SK-N-SH (cell line): ENCODE results near the gene IKZF1. TPM values are rescaled to one million over a fixed set of nuclear protein-coding genes. Genes with fewer than 3 reads are reported as not detected.

Source experiments
- CTCF ChIA-PET: fragments of 300-600, 350-600 bp; formaldehyde crosslinking; extraction: SDS; loops from one replicate; lab custom pipeline; 2021; lab: Yijun Ruan, JAX
- POLR2A ChIA-PET: fragments of 350-600 bp; sonication (Branson Sonifier 250); formaldehyde crosslinking; extraction: SDS; loops from one replicate; lab custom pipeline; 2020; ENCODE audit warnings: antibody characterized with exemption, inconsistent platforms; lab: Yijun Ruan, JAX
- DNase-seq: peaks from one replicate; pipeline ENCODE4 v3.0.0; 2012
- H2AFZ ChIP-seq: fragments of 200-600 bp; sonication (generic); 2 replicates; pipeline ENCODE4 v1.8.1; 2016; ENCODE audit warnings: antibody characterized with exemption, mild to moderate bottlenecking, low read depth
- H3F3A ChIP-seq: fragments of 200-600 bp; sonication (generic); replicated peaks from 2 replicates; pipeline ENCODE3; 2016; ENCODE audit warnings: antibody characterized with exemption, mild to moderate bottlenecking; ENCODE audit not compliant: insufficient read depth
- H3K27ac ChIP-seq, 2 experiments: fragments of 200-500 bp in 1 of 2; fragments of 200-600 bp in 1 of 2; sonication (Bioruptor generic) in 1 of 2; sonication (generic), shearing (Covaris generic) in 1 of 2; 2 replicates each; pipeline versions ENCODE4 v1.5.1 to v1.6.1; 2014 to 2016; ENCODE audit warnings: low read depth in 2 of 2, inconsistent platforms in 1 of 2, low read length in 1 of 2, mild to moderate bottlenecking in 1 of 2, mixed read lengths in 1 of 2
- H3K27me3 ChIP-seq: fragments of 200-600 bp; sonication (generic), shearing (Covaris generic); 2 replicates; pipeline ENCODE4 v1.6.1; 2016; ENCODE audit warnings: mixed run types; ENCODE audit not compliant: insufficient read depth
- H3K36me3 ChIP-seq, 2 experiments: fragments of 200-500 bp in 1 of 2; fragments of 200-600 bp in 1 of 2; sonication (Bioruptor generic) in 1 of 2; sonication (generic) in 1 of 2; replicated peaks in 1 of 2; 2 replicates each; pipeline versions ENCODE3 to v1.5.1; 2014 to 2016; ENCODE audit warnings: low read length in 1 of 2, mild to moderate bottlenecking in 1 of 2; ENCODE audit not compliant: insufficient read depth in 2 of 2, control insufficient read depth in 1 of 2
- H3K4me1 ChIP-seq, 2 experiments: fragments of 200-500 bp in 1 of 2; fragments of 200-600 bp in 1 of 2; sonication (Bioruptor generic) in 1 of 2; sonication (generic), shearing (Covaris generic) in 1 of 2; 2 replicates each; pipeline versions ENCODE4 v1.5.1 to v1.6.1; 2014 to 2016; ENCODE audit warnings: low read depth in 1 of 2, low read length in 1 of 2, mixed run types in 1 of 2; ENCODE audit not compliant: insufficient read depth in 2 of 2, control insufficient read depth in 1 of 2
- H3K4me2 ChIP-seq: fragments of 200-600 bp; sonication (generic), shearing (Covaris generic); 2 replicates; pipeline ENCODE4 v1.6.1; 2017; ENCODE audit warnings: mixed run types
- H3K4me3 ChIP-seq, 2 experiments: fragments of 200-500 bp in 1 of 2; fragments of 200-600 bp in 1 of 2; sonication (Bioruptor generic) in 1 of 2; sonication (generic), shearing (Covaris generic) in 1 of 2; 2 replicates each; pipeline versions ENCODE4 v1.5.1 to v1.8.1; 2014 to 2016; ENCODE audit warnings: low read depth in 2 of 2, inconsistent platforms in 1 of 2, low read length in 1 of 2, mild to moderate bottlenecking in 1 of 2, mixed read lengths in 1 of 2, moderate library complexity in 1 of 2
- H3K79me2 ChIP-seq: fragments of 200-600 bp; sonication (generic); 2 replicates; pipeline ENCODE4 v1.8.1; 2017; ENCODE audit warnings: mild to moderate bottlenecking; ENCODE audit not compliant: insufficient read depth
- H3K9ac ChIP-seq: fragments of 200-600 bp; sonication (generic); 2 replicates; pipeline ENCODE4 v1.6.1; 2017; ENCODE audit warnings: mixed run types
- H3K9me2 ChIP-seq: fragments of 200-600 bp; sonication (generic); 2 replicates; pipeline ENCODE4 v1.6.1; 2017; ENCODE audit warnings: mixed run types
- H3K9me3 ChIP-seq: fragments of 200-600 bp; sonication (generic); 2 replicates; pipeline ENCODE4 v1.6.1; 2017; ENCODE audit warnings: mixed run types, mild to moderate bottlenecking, moderate library complexity
- H4K20me1 ChIP-seq: fragments of 200-600 bp; sonication (generic); 2 replicates; pipeline ENCODE4 v1.6.1; 2017; ENCODE audit warnings: mild to moderate bottlenecking, mixed run types; ENCODE audit not compliant: insufficient read depth
- ELF1 ChIP-seq: IDR thresholded peaks from 2 replicates; pipeline ENCODE4 v1.4.0; 2012
- EP300 ChIP-seq, 2 experiments: IDR thresholded peaks; 2 replicates each; pipeline versions ENCODE4 v1.4.0 to v1.6.1; 2012; ENCODE audit warnings: borderline replicate concordance in 1 of 2, low read depth in 1 of 2, low read length in 1 of 2
- FOXJ3 ChIP-seq: sonication (generic); formaldehyde crosslinking; IDR thresholded peaks from 2 replicates; pipeline ENCODE4 v1.5.1; 2020; ENCODE audit warnings: mild to moderate bottlenecking, missing genetic modification reagents
- GABPA ChIP-seq: IDR thresholded peaks from 2 replicates; pipeline ENCODE4 v1.4.0; 2012; ENCODE audit warnings: low read depth, mild to moderate bottlenecking
- GATA2 ChIP-seq: sonication (generic); formaldehyde crosslinking; IDR thresholded peaks from 2 replicates; pipeline ENCODE4 v1.5.0; 2020; ENCODE audit warnings: mild to moderate bottlenecking, missing genetic modification reagents
- MEF2A ChIP-seq: IDR thresholded peaks from 2 replicates; pipeline ENCODE4 v1.4.0; 2012; ENCODE audit warnings: low read depth, borderline replicate concordance
- MXI1 ChIP-seq: IDR thresholded peaks from 2 replicates; pipeline ENCODE4 v1.6.1; 2012; ENCODE audit warnings: mild to moderate bottlenecking, low read depth, low read length, improper control_type of control experiment
- NFIC ChIP-seq: IDR thresholded peaks from 2 replicates; pipeline ENCODE4 v1.4.0; 2012; ENCODE audit warnings: borderline replicate concordance
- NRF1 ChIP-seq: IDR thresholded peaks from 2 replicates; pipeline ENCODE4 v1.6.1; 2012; ENCODE audit warnings: low read depth, mild to moderate bottlenecking, low read length
- RXRA ChIP-seq: IDR thresholded peaks from 2 replicates; pipeline ENCODE4 v1.4.0; 2012; ENCODE audit warnings: low read depth, mild to moderate bottlenecking, borderline replicate concordance
- SIN3A ChIP-seq: IDR thresholded peaks from 2 replicates; pipeline ENCODE4 v1.6.1; 2012; ENCODE audit warnings: low read depth, mild to moderate bottlenecking, low read length, moderate library complexity, borderline replicate concordance
- TEAD4 ChIP-seq: IDR thresholded peaks from 2 replicates; pipeline ENCODE4 v1.4.0; 2012; ENCODE audit warnings: mild to moderate bottlenecking, borderline replicate concordance; ENCODE audit not compliant: insufficient read depth
- YY1 ChIP-seq: IDR thresholded peaks from 2 replicates; pipeline ENCODE4 v1.4.0; 2012; ENCODE audit warnings: low read depth, mild to moderate bottlenecking
- WGBS: methylation state at CpG from one replicate; pipeline ENCODE4 v1.1.6; 2017; ENCODE audit warnings: low lambda C conversion rate; 5-methylcytosine and 5-hydroxymethylcytosine counted together
- polyA plus RNA-seq, 3 experiments: library from polyadenylated mRNA; depleted of rRNA; stranded (reverse); fragments of >200 nt; gene quantifications; 2 replicates each; pipeline ENCODE4 v1.2.3, GENCODE V29; 2012
- TF ChIP-seq, protein P1 (sequence below): IDR thresholded peaks from 2 replicates; pipeline ENCODE4 v1.4.0; 2012; ENCODE audit warnings: low read depth, borderline replicate concordance
- TF ChIP-seq, protein P2 (sequence below): fragments of 150-350 bp; IDR thresholded peaks from 2 replicates; pipeline ENCODE4 v1.6.1; 2016; ENCODE audit warnings: mild to moderate bottlenecking, low read depth, low read length
- TF ChIP-seq, protein P3 (sequence below): fragments of 150-350 bp; IDR thresholded peaks from 2 replicates; pipeline ENCODE4 v1.6.1; 2017; ENCODE audit warnings: antibody characterized with exemption, low read length, low read depth, borderline replicate concordance

The IKZF1 gene
- polyA plus RNA-seq, 1 of the 3 experiments (the other 2 are of a cell fraction), result not detected

DNA sequence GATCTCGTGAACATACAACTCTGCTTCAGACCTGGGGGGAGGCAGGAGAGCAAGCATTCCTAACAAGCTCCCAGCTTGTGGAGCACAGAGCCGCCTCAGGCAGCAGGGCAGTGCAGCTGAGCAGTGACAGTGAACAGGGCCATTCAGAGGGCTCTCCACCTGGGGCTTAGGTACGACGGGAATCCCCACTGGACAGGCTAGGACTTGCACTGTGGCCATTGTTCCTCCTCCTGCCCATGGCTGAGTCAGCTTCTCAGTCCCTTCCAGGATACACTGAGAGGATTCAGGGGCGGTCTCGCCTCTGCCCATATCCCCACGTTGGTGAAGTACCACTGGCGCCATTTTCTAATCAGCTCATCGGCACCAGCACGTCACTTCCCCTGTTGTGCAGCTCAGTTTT lies 74.6 kb downstream of the IKZF1 start:
- ChIA-PET CTCF (interaction anchor here (0.9 to 2.0 kb wide), 3 partner anchors 9 to 43 kb away, joined by 4 to 6 read pairs (median 4); no protein-coding TSS in a partner anchor), POLR2A (no interaction called here)
- H3K9ac ChIP-seq, result no peak overlapping the region
- H3K9me3 ChIP-seq, result no peaks in the 10 kb centered on the region
- peaks cover 0 to 10% of the 10 kb centered on the region in 2 experiments; a peak in 1 of 4 replicates for H3K4me1 ChIP-seq
- H2AFZ ChIP-seq, result no peak overlapping the region
- WGBS, result 35% methylated on average over 10 of the region's 10 CpGs
- TF ChIP-seq, protein P1, sequence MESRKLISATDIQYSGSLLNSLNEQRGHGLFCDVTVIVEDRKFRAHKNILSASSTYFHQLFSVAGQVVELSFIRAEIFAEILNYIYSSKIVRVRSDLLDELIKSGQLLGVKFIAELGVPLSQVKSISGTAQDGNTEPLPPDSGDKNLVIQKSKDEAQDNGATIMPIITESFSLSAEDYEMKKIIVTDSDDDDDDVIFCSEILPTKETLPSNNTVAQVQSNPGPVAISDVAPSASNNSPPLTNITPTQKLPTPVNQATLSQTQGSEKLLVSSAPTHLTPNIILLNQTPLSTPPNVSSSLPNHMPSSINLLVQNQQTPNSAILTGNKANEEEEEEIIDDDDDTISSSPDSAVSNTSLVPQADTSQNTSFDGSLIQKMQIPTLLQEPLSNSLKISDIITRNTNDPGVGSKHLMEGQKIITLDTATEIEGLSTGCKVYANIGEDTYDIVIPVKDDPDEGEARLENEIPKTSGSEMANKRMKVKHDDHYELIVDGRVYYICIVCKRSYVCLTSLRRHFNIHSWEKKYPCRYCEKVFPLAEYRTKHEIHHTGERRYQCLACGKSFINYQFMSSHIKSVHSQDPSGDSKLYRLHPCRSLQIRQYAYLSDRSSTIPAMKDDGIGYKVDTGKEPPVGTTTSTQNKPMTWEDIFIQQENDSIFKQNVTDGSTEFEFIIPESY, result no peak
- TF ChIP-seq TEAD4 (no peak), FOXJ3 (CRISPR knock-in tag) (no peak), NFIC (no peak), SIN3A (no peak), GABPA (no peak), ELF1 (no peak)
- H3F3A ChIP-seq, result no peaks in the 10 kb centered on the region
- no peak overlapping the region for H3K4me2 ChIP-seq
- no peak for DNase-seq
- no peak overlapping the region for H3K4me3 ChIP-seq
- peaks cover 11% of the 10 kb centered on the region for H3K27me3 ChIP-seq
- H3K27ac ChIP-seq, result no peak overlapping the region
- H3K9me2 ChIP-seq, result no peaks in the 10 kb centered on the region
- H3K36me3 ChIP-seq, result no peaks in the 10 kb centered on the region
- no peaks in the 10 kb centered on the region for H4K20me1 ChIP-seq
- H3K79me2 ChIP-seq, result no peaks in the 10 kb centered on the region

DNA sequence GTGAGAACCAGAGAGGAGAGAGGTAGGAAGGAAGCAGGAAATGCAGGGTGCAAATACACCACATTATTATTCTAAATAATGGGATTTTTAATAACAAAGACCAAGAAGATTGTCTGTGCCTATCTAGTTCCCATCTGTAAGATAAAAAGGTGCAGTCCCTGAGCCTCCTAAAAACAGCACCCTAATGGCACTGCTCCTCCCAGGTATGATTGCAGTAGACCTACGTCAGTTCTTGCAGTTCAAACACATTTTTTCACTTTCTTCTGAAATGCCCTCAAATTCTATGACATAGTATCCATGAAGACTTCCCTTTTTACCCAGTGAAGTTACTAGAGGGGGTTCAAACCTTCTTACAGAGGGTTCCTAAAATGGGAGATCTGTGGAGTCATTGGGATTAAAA lies 75.0 kb downstream of the IKZF1 start:
- no peaks in the 10 kb centered on the region for H3K36me3 ChIP-seq
- H3F3A ChIP-seq, result no peaks in the 10 kb centered on the region
- 11% methylated on average over 1 of the region's 1 CpG for WGBS
- no peak overlapping the region for H3K9ac ChIP-seq
- H3K79me2 ChIP-seq, result no peaks in the 10 kb centered on the region
- H3K27me3 ChIP-seq, result peaks cover 11% of the 10 kb centered on the region
- DNase-seq, result no peak
- no peaks in the 10 kb centered on the region for H3K9me2 ChIP-seq
- no peak overlapping the region for H3K4me3 ChIP-seq
- TF ChIP-seq MEF2A, result no peak
- no peak for TF ChIP-seq EP300 (IDR thresholded peaks at IDR 0.05; ENCODE audit: borderline replicate concordance in 1 of 2, low read depth in 1 of 2, low read length in 1 of 2)
- no peak for TF ChIP-seq FOXJ3 (CRISPR knock-in tag)
- no peak for TF ChIP-seq MXI1
- H3K27ac ChIP-seq, result no peak overlapping the region
- ChIA-PET POLR2A (no interaction called here), CTCF (interaction anchor here (1.3 to 2.1 kb wide), 3 partner anchors 11 to 174 kb away, joined by 4 to 8 read pairs (median 6); no protein-coding TSS in a partner anchor)
- no peak overlapping the region for H3K4me2 ChIP-seq
- peaks cover 0 to 10% of the 10 kb centered on the region in 2 experiments; a peak in 1 of 4 replicates for H3K4me1 ChIP-seq
- H4K20me1 ChIP-seq, result no peaks in the 10 kb centered on the region
- H3K9me3 ChIP-seq, result no peaks in the 10 kb centered on the region
- no peak overlapping the region for H2AFZ ChIP-seq

DNA sequence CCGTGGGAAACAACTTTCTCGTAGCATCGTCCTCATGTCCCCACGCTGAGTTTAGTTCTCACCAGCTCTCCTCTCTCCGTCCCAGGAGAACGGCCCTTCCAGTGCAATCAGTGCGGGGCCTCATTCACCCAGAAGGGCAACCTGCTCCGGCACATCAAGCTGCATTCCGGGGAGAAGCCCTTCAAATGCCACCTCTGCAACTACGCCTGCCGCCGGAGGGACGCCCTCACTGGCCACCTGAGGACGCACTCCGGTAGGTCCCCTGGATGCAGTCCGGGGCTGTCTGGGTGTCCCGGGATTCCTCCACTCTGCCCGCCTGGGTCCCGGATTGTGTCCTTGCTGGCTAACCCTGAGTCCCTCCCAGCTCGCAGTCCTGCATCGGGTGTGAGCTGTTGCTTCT lies 77.9 kb downstream of the IKZF1 start:
- H3K9me2 ChIP-seq, result no peaks in the 10 kb centered on the region
- no peak for TF ChIP-seq RXRA
- TF ChIP-seq, protein P2, sequence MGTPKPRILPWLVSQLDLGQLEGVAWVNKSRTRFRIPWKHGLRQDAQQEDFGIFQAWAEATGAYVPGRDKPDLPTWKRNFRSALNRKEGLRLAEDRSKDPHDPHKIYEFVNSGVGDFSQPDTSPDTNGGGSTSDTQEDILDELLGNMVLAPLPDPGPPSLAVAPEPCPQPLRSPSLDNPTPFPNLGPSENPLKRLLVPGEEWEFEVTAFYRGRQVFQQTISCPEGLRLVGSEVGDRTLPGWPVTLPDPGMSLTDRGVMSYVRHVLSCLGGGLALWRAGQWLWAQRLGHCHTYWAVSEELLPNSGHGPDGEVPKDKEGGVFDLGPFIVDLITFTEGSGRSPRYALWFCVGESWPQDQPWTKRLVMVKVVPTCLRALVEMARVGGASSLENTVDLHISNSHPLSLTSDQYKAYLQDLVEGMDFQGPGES, result no peak
- TF ChIP-seq, protein P3, sequence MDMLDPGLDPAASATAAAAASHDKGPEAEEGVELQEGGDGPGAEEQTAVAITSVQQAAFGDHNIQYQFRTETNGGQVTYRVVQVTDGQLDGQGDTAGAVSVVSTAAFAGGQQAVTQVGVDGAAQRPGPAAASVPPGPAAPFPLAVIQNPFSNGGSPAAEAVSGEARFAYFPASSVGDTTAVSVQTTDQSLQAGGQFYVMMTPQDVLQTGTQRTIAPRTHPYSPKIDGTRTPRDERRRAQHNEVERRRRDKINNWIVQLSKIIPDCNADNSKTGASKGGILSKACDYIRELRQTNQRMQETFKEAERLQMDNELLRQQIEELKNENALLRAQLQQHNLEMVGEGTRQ, result no peak
- no peak for TF ChIP-seq YY1
- no peak for TF ChIP-seq NRF1
- no peak for TF ChIP-seq GATA2 (CRISPR knock-in tag)
- TF ChIP-seq ELF1, result no peak
- 59% methylated on average over 21 of the region's 21 CpGs for WGBS
- no peaks in the 10 kb centered on the region for H3K36me3 ChIP-seq
- H3K27ac ChIP-seq, result no peak overlapping the region
- no peaks in the 10 kb centered on the region for H3F3A ChIP-seq
- no peak for DNase-seq
- no peak overlapping the region for H3K9ac ChIP-seq
- peaks cover 0 to 10% of the 10 kb centered on the region in 2 experiments; a peak in 1 of 4 replicates for H3K4me1 ChIP-seq
- no peak overlapping the region for H2AFZ ChIP-seq
- no peaks in the 10 kb centered on the region for H3K9me3 ChIP-seq
- no peaks in the 10 kb centered on the region for H4K20me1 ChIP-seq
- no peak overlapping the region for H3K4me3 ChIP-seq
- POLR2A ChIA-PET, result no interaction called here
- CTCF ChIA-PET, result interaction anchor here (1.0 to 2.6 kb wide), 3 partner anchors 12 to 47 kb away, joined by 3 to 11 read pairs (median 3); no protein-coding TSS in a partner anchor
- H3K79me2 ChIP-seq, result no peaks in the 10 kb centered on the region
- H3K4me2 ChIP-seq, result no peak overlapping the region
- H3K27me3 ChIP-seq, result peaks cover 15% of the 10 kb centered on the region
